Bronchial epithelial cell (primary cell): ENCODE data around the gene SH3BP1. TPM values are rescaled to one million over a fixed set of nuclear protein-coding genes. Genes with fewer than 3 reads are reported as not detected.
"Not testable (repeated sequence)": the region's sequence is repeated elsewhere in the genome, so short reads cannot be mapped to it uniquely, and the experiment has no call there.

ENCODE experiments used
- DNase-seq: peaks from one replicate; pipeline ENCODE4 v3.0.0-alpha.2; 2010; ENCODE audit warnings: low read depth
- FAIRE-seq: peaks from 2 replicates; lab custom pipeline; 2011; peaks lifted over from hg19 to GRCh38; lab: Jason Lieb, UNC
- H3K27me3 ChIP-seq: 2 replicates; pipeline ENCODE4 v1.5.1; 2011; ENCODE audit warnings: low read length; ENCODE audit not compliant: control insufficient read depth, insufficient read depth
- H3K36me3 ChIP-seq: 2 replicates; pipeline ENCODE4 v1.5.1; 2011; ENCODE audit warnings: low read length; ENCODE audit not compliant: control insufficient read depth, insufficient read depth
- H3K4me3 ChIP-seq: 2 replicates; pipeline ENCODE4 v1.5.1; 2011; ENCODE audit warnings: mild to moderate bottlenecking, low read depth, low read length, control low read depth
- CTCF ChIP-seq: IDR thresholded peaks from 2 replicates; pipeline ENCODE4 v1.5.1; 2011; ENCODE audit warnings: mild to moderate bottlenecking, moderate library complexity, low read length, control low read depth, inconsistent platforms; ENCODE audit not compliant: insufficient read depth, severe bottlenecking
- total RNA-seq: library from RNA; depleted of rRNA; stranded (reverse); fragments of >200 nt; gene quantifications from 2 replicates; pipeline ENCODE4 v1.2.1, GENCODE V29; 2014

SH3BP1 gene
- total RNA-seq, 1 donor from 2014 or later: 15.5 TPM

- Histone ChIP-seq H3K4me3 (no peak overlapping the region), H3K36me3 (peaks cover 65% of the 10 kb centered on the region), H3K27me3 (no peaks in the 10 kb centered on the region)
- no peak for TF ChIP-seq CTCF
- FAIRE-seq (no peak), DNase-seq (no peak)
Observed at GRCh38 chr22:37647317-37647716, 7.8 kb downstream of the SH3BP1 start.

DNA sequence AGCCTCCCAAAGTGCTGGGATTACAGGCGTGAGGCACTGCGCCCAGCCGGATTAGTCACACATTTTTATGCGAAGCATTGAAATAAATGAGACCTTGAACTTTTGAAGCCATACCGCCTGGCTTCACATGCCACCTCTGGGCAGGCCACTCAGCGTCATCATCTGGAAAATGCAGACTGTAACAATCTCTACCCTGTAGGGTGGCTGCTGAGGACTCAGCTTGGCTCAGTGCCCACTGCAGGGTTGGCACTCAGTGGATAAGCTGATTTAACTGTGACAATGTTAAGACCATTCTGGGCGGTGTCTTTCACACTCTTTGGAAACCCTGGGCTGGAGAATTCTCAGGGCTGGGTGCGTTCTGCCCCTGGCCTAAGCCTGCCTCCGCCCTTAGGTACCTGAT is 8.5 kb downstream of the SH3BP1 start:
- no peaks in the 10 kb centered on the region for H3K27me3 ChIP-seq
- H3K36me3 ChIP-seq: peaks cover 62% of the 10 kb centered on the region
- DNase-seq: no peak
- no peak for FAIRE-seq
- no peak for TF ChIP-seq CTCF
- H3K4me3 ChIP-seq: no peak overlapping the region

- no peak for TF ChIP-seq CTCF
- no peaks in the 10 kb centered on the region for H3K27me3 ChIP-seq
- H3K4me3 ChIP-seq: no peak overlapping the region
- peaks cover 50% of the 10 kb centered on the region for H3K36me3 ChIP-seq
- DNase-seq: no peak
- no peak for FAIRE-seq
Observed at GRCh38 chr22:37650463-37651136, 11.1 kb downstream of the SH3BP1 start.

DNA sequence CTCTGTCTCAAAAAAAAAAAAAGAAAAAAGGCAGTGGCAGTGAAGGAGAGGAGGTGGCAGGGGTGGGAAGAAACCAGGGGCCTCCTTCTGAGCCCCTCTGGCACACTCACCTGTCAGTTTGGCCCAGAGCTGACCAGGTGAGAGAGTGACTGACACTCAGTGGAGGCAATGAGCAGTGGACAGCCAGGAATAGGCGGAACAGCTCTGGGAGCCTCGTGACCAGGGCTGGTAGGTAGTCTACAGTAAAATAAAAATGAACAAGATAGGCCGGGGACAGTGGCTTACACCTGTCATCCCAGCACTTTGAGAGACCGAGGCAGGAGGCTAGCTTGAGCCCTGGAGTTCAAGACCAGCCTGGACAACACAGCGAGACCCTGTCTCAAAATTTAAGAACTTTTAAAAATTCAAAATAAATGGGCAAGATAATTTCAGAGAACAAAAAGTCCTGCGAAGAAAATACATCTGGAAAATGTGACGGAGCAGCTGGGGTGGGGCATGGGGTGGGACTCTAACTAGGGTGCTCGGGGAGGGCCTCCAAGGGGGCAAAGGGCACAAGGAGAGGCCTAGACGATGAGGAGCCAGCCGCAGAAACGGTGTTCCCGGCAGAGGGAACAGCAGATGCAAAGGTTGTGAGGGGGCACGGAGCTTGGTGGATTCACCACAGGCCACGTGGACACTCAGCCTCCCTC is 15.2 kb downstream of the SH3BP1 start:
- FAIRE-seq: no peak

DNA sequence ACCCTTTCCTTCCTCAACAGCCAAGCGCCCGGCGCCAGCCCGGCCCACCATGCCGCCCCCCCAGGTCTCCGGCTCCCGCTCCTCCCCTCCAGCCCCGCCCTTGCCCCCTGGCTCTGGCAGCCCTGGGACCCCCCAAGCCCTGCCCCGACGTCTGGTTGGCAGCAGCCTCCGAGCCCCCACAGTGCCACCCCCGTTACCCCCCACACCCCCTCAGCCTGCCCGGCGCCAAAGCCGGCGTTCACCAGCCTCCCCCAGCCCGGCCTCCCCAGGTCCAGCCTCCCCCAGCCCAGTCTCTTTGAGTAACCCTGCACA is 15.7 kb downstream of the SH3BP1 start:
- DNase-seq: no peak
- Histone ChIP-seq H3K36me3 (peaks cover 25% of the 10 kb centered on the region), H3K4me3 (no peak overlapping the region), H3K27me3 (no peaks in the 10 kb centered on the region)
- no peak for TF ChIP-seq CTCF
- FAIRE-seq: no peak

More for the DNA sequence above, 15.2 kb downstream of the SH3BP1 start:
- Histone ChIP-seq H3K4me3 (no peak overlapping the region), H3K36me3 (peaks cover 30% of the 10 kb centered on the region), H3K27me3 (no peaks in the 10 kb centered on the region)
- no peak for DNase-seq
- TF ChIP-seq CTCF: no peak

DNA sequence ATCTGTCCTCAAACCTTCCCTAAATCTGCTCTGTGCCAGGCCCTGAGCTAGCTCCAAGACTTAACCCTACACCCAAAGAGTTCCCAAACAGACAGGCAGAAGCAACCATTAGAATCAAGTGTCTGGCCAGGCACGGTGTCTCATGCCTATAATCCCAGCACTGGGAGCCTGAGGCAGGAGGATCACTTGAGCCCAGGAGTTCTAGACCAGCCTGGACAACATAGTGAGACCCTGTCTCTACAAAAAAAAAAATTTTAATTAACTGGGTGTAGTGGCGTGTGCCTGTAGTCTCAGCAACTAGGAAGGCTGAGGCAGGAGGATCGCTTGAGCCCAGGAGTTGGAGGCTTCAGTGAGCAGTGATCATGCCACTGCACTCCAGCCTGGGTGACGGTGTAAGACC is 17.1 kb downstream of the SH3BP1 start:
- FAIRE-seq, DNase-seq, H3K4me3 ChIP-seq, H3K27me3 ChIP-seq: not testable (repeated sequence)
- H3K36me3 ChIP-seq: peaks cover 15% of the 10 kb centered on the region
